Daoy (cell line): ENCODE data around the gene RNU7-1. TPM values are rescaled to one million over a fixed set of nuclear protein-coding genes. Genes with fewer than 3 reads are reported as not detected.

Experiments used
- DNase-seq: peaks from one replicate; pipeline ENCODE4 v3.0.0-alpha.2; 2015; ENCODE audit warnings: low read depth
- total RNA-seq: library from RNA; depleted of rRNA; stranded (reverse); fragments of >200 nt; shearing (Covaris generic); gene quantifications from 2 replicates; pipeline ENCODE4 v1.2.3, GENCODE V29; 2014

The RNU7-1 gene
- total RNA-seq, 1 experiment from 2014 or later, result not detected

DNA sequence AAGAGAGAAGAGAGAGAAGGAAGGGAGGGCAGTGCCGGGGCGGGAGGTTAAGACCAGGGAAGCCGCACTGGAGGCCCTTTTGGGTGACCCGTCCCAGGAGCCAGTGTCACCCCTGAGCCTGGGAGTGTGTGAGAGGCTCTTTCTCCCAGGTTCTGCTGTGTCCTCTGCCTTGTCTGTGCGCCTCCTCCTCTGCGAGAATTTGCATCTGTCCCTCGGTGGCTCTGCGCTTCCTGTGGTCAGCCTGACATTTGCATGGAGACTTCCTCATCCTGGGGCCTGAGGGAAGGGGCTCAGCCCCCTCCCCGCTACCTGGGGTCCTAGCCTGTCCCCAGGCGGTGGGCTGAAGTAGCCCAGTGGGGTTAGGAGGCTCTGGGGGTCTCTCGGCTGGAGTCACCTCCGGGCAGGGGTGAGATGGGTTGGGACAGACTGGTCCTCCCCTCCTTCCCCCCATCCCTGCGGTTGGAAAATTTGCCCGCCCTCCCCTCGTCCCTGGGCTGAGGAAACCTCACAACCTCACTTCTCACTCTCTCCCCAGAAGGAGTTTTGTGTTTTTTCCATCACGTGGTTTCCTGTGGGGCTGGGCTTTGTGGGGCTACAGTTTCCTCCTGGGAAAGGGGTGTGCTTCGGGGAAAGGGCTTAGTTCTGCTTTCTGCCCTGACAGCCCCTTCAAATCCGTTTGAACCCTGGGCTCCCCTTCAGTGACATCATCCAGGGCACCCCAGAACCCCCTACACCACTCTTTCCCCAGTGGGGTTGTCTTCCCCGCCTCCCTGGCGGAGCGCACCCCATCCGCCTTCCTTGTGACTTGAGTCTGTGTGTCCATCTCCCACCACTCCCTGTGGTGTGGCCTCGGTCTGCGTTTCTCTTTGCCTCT lies 10.1 kb downstream of the RNU7-1 start:
- DNase-seq, result no peak

DNA sequence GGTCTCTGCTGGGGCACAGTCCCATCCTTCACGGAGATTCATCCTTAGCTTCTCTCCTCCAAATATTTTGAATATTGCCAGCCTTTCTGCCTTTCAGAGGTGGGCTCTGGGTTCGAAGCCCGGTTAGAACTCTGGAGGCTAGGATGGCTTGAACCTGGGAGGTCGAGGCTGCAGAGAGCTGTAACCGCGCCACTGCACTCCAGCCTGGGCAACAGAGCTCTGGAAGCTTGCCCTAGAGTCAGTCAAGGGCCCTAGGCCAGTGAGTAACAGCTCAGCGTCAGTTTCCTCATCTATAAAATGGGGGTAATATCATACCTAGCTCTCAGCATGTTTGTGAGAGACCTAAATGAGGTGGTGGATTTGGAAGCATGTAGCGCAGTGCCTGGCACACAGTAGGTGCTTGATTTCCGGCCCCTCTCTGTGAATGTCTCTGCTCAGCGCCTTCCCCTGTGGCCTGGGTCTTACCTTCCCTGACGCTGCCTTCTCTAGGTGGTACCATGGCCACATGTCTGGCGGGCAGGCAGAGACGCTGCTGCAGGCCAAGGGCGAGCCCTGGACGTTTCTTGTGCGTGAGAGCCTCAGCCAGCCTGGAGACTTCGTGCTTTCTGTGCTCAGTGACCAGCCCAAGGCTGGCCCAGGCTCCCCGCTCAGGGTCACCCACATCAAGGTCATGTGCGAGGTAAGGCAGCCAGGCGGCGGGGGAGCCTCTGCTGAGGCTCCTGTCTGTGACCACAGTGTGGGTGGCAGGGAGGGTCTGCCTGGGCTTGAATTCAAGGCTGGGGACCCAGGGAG lies 10.9 kb downstream of the RNU7-1 start:
- no peak for DNase-seq

DNA sequence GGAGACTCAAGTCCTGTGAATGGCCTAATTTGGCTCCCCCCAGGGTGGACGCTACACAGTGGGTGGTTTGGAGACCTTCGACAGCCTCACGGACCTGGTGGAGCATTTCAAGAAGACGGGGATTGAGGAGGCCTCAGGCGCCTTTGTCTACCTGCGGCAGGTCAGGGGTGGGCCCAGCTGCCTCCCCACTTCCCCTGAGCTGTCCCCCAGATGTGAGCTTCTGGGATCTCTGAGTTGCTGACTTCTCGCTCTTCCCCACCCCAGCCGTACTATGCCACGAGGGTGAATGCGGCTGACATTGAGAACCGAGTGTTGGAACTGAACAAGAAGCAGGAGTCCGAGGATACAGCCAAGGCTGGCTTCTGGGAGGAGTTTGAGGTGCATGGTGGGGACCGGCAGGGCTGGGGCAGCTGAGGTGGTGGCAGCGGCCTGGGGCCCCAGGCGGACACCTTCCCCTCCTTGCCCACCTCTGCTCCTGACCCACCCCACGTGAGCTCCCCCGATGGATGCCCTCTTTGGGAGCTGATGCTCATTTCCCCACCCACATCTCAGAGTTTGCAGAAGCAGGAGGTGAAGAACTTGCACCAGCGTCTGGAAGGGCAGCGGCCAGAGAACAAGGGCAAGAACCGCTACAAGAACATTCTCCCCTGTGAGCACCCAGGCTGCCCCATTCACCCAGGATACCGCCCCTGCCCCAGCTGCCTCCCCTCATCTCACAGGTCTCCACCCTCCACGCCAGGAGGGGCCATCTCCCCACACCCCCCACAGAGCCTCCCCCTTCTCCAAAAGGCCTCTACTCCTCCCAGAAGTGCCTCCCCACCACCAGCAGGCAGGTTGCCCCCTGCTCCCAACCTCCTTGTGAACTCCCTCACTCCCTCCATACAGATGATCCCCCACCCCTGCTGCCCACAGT lies 11.7 kb downstream of the RNU7-1 start:
- no peak for DNase-seq

DNA sequence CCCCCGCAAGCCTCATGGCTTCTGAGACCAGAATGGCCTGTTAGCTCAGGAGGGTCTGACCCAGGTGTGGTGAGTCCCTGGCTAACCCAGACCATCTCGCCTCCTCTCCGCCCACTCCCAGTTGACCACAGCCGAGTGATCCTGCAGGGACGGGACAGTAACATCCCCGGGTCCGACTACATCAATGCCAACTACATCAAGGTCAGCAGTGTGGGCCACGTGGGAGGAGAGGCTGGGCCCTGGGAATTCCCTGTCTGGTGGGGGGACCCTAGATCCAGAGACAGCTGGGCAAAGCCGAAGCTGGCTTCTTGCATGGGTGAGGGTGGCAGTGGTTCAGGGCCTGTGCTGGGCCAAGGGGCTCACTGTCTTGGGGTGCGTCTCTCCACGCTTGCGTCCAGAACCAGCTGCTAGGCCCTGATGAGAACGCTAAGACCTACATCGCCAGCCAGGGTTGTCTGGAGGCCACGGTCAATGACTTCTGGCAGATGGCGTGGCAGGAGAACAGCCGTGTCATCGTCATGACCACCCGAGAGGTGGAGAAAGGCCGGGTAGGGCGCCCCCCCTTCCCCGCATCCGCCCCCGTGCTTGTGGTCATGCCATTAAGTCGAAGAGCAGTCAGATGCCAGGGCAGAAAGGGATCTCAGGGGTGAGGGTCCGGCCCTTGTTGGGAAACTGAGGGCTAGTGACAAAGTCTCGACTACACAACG lies 12.6 kb downstream of the RNU7-1 start:
- DNase-seq, result no peak

DNA sequence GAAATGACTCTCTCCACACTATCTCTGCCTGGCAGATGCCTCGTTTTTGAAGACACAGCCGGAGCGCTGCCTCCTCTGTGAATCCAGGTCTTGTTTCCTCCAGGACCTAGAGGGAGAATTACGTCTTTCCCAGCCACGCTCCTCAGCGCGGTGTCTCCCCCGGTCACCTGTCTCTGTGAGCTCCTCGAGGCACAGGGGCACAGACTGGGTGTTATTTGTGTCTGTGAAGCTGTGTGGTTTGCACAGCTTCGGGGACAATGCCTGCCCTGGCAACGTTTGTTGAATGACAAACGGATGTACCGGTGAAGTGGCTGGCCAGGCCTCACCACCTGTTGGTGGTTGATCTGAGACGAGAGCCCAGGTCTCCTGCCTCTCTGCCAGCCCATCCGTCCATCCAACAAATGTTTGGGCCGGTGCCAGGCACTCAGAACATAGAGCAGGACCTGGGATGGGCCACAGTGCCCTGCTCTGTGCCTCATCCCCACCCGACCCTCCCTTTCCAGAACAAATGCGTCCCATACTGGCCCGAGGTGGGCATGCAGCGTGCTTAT lies 13.6 kb downstream of the RNU7-1 start:
- DNase-seq, result no peak

DNA sequence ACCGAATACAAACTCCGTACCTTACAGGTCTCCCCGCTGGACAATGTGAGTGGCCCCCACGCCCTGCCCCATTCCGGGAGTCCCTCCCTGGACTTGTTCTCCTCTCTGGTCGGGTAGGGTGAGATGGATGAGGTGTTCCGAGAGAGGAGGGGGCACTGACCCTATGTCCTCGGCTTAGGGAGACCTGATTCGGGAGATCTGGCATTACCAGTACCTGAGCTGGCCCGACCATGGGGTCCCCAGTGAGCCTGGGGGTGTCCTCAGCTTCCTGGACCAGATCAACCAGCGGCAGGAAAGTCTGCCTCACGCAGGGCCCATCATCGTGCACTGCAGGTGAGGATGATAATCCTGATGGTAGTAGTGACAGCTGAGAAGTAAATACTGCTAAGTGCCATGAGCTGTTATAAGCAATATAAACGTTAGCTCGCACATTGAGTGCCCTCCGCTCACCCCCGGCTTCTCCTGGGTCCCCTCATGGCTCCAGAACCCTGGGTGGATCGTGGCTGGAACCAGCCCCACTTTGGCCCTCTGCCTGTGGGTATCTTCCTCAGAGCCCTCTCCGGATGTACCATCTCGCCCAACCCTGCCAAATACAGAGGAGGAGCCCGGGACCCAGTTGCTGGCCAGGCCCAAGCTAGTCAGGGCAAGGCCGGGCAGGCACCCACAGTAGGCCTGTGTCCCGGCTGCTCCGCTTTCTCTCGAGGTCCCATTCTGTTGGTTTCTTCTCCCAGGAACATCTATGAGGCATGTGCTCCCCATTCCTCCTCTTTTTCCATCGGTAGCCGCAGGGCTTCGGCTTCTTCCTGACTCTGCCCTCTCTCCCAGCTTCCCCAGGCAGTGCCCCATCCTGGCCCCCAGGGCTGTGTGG lies 14.4 kb downstream of the RNU7-1 start:
- DNase-seq, result no peak

DNA sequence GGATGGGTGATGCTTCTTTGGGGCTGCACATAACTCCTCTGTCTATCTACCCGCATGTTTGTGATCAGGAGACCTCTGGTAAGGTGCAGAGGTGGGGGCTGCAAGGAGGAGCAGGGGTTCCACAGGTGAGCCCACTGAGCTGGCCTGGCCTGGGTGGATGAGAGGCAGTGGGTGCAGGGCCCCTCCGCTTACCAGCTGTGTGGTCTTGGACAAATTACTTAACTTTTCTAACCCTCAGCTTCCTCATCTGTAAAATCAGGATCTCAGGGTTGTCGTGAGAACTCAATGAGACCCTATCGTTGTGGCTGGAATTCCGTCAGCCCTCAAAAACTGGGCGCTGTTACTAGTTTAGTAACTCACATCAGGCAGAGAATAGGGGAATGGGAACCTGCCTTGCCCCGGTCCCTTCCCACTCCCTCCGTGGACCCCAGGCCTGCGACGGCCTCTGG lies 15.0 kb downstream of the RNU7-1 start:
- DNase-seq, result no peak

DNA sequence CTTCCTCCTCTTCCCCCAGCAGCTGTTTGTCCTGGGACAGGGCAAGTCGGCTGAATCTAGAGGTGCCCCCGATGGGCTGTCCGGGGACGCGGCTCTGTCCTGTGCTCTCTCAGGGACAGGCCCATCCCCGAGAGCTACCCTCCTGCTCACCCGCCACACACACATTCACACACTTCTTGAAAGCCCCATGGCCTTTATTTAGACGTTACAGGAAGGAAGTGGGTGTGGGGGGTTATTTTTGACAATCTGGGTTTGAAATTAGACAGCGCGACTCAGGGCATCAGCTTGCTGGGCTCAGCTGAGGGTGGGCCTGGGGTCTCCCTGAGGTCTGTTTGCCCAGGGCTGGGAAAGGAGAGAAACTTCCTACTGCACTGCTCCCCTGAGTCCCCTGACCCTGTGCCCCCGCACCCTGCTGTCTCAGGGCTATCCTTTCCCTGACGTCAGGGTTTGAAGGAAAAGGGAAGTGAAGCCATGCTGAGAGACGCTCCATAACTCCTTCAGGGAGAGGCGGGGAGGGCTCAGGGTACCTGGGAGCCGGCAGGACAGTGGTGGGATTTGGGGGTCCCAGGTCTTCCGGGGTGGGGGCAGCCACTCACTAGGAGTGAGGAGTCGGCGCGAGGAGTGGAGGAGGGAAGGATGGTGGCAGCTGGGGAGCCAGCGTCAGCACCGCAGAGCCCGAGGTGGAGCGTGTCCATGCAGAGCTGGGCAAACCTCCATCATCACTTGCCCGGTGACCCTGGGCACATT lies 15.6 kb downstream of the RNU7-1 start:
- DNase-seq, result no peak

DNA sequence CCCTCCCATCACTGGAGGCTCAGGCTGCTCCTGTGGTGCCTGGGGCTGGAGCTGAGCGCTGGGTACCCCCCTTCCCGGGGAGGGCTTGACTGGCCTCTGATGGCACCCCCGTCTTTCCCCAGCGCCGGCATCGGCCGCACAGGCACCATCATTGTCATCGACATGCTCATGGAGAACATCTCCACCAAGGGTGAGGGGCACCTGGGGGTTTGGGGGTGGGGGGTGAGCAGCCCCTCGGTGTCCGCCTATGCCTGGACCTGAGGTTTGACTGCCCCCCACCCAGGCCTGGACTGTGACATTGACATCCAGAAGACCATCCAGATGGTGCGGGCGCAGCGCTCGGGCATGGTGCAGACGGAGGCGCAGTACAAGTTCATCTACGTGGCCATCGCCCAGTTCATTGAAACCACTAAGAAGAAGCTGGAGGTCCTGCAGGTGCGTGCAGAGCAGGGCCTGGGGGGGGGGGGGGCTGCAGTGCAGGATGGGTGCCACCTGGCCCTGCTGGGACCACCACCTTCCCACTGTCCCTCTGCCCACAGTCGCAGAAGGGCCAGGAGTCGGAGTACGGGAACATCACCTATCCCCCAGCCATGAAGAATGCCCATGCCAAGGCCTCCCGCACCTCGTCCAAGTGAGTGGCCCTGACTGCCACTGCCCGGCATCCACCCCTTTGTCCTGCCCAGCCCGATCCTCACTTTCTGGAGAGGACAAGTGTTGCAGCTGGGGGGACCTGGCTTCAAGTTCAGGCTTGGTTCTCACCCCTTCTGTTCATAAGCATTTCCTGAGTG lies 16.4 kb downstream of the RNU7-1 start:
- DNase-seq, result no peak

DNA sequence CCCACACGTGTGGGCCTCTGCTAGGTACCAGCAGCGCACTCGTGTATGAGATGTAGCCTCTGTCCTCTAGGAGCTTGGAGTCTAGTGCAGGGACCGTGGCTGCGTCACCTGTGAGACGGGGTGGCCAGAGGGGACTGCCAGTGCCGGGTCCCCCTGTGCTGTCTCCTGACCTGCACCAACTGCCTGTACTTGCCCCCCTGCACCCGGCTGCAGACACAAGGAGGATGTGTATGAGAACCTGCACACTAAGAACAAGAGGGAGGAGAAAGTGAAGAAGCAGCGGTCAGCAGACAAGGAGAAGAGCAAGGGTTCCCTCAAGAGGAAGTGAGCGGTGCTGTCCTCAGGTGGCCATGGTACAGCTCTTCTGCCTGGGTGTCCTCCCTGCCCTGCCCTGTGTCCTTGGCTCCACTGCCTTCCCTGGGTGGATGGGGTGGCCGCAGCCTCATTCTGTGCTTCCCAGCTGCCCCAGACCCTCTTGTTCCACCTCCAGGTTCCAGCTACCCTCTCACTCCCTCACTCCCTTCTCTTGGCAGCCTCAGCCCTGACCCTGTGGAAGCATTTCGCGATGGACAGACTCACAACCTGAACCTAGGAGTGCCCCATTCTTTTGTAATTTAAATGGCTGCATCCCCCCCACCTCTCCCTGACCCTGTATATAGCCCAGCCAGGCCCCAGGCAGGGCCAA lies 17.1 kb downstream of the RNU7-1 start:
- no peak for DNase-seq

DNA sequence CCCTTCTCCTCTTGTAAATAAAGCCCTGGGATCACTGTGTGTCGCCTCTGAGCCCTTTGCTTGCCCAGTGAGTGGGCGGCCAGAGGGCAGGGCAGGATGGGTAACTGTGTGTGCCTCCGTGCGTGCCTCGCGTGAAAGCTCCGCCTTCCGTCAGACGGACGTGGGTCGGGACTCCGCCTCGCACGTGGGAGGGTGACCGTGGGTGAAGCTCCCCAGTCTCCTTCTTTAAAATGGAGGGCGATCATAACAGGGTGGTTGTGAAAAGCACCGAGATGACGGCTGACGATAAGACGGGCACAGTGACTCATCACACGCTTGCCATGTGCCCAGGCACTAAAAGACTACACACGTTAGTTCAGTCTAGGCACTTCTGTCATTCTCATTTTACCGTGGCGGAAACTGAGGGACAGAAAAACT lies 17.7 kb downstream of the RNU7-1 start:
- DNase-seq, result peak; percentile 86

DNA sequence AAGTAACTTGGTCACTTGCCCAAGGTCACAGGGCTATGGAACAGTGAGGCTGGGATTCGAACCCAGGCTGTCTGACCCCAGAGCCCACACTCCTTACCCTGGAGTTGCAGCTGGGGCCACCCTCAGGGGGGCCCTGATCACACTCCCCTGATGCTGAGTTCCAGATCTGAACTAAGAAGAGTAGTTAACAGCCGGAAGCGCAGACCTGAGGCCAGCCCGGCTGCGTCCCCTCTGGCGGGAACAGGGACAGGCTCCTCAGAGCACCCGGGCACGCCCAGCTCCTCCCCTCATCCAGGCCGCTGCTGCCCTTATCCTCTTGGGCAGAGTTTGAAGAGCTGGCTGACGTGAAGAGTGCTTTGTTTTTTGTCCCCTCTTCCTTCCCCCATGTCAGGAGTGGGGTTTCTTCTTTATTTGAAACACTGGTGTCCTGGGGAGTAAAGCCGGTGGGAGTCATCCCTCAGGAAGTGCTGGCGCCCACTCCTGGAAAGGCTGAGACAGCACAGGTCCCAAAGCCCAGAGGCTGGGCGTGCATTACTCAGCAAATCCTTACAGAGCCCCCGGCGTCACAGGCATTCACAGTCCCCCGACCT lies 18.2 kb downstream of the RNU7-1 start:
- DNase-seq, result peak; percentile 90

DNA sequence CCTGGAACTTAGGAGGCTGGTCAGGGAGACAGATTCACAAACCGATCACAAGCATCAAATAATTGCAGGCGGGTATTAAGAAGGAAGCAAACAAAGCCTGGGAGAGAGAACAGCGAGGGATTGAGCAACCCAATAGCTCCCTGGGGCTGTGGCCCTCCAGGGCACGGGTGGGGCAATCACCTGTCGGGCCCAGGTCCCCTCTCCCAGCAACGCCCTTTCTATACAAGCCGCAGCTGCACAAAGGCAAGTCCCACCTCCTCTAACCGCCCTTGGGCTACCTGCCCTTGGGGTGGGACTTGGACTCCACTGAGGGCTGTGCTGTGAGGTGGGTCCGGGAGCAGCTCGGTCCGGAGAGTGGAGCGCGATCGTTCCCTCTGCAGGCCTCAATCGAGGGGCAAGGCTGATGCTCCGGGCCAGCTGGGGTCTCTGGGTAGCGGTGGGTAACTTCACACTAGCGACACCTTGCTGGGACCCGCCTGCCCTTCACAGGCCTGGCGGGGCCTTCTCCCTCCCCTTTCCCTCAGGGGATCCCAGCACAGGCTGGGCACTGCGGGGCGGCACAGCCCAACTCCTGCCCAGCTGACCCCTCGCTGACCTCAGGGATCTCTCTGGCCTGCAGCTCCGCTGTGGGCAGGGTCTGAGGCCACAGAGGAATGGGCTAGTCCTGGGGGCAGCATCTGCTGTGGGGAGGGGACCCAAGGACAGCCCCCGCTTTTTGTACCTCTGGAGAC lies 18.8 kb downstream of the RNU7-1 start:
- no peak for DNase-seq

DNA sequence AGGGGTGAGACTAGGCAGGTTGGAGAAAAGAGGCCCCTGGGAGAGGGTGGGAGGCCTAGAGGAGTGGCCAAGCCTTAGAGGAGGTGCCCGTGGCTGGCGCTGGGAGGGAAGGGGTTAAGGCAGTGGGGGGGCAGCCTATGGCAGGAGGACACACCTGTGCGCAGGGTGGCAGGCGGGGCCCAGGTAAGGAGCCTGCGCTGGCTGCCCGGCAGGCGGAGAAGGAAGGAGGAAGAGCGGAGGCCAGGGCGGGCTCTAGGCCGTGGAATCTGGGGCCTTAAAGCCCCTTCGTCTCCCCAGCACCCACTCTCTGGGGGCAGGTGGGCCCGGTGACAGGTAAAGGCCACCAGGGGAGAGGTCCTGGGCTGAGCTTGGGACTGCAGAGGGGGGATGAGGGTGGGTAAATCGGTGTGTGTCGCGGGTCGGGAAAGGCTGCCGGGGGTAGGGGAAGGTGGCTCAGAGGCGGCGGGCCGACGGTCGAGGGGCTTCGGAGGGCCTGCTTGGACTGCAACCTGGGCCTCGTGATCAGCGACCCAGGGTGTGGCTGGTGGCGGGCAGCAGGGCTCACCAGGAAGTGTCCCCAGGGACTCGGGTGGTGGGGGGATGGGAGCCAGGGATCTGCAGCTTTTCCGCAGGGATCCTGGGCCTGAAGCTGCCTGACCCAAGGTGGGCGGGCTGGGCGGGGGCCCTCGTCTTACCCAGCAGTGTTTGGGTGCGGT lies 19.6 kb downstream of the RNU7-1 start:
- no peak for DNase-seq

DNA sequence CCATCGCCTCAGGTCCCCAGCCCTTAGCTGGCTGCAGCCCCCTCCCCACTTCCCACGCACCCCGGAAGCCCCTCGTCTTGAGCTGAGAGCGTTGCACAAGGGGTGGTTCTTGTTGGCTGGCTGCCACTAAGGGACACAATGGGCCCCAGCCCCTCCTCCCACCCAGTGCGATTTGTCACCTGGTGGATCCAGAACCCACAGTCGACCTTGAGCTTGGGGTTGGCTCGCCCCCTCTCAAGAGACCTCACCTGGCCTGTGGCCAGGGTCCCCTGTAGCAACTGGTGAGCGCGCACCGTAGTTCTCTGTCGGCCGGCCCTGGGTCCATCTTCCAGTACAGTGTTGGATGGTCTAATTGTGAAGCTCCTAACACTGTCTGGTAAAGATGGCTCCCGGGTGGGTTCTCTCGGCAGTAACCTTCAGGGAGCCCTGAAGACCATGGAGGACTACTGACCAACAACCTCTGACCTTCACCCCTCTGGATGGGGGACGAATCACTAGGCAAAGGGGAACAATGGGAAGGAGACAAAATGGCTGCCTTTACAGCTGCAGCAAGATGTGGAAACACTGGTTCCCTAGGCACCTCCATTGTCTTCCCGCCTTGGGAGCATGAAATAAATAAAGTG lies 20.3 kb downstream of the RNU7-1 start:
- no peak for DNase-seq
